NCI-H1092 treated with DMSO at 0.1 percent for 48 hours (cell line): ENCODE measurements around the gene XYLT2.
A peak's percentile ranks its signal among the peaks of the same experiment; 100 is the strongest.
"Not testable (repeated sequence)": the region's sequence is repeated elsewhere in the genome, so short reads cannot be mapped to it uniquely, and the experiment has no call there.

Experiments used
- DNase-seq: peaks from one replicate; lab custom pipeline; 2025; lab: John Stamatoyannopoulos, UW

The XYLT2 gene

DNA sequence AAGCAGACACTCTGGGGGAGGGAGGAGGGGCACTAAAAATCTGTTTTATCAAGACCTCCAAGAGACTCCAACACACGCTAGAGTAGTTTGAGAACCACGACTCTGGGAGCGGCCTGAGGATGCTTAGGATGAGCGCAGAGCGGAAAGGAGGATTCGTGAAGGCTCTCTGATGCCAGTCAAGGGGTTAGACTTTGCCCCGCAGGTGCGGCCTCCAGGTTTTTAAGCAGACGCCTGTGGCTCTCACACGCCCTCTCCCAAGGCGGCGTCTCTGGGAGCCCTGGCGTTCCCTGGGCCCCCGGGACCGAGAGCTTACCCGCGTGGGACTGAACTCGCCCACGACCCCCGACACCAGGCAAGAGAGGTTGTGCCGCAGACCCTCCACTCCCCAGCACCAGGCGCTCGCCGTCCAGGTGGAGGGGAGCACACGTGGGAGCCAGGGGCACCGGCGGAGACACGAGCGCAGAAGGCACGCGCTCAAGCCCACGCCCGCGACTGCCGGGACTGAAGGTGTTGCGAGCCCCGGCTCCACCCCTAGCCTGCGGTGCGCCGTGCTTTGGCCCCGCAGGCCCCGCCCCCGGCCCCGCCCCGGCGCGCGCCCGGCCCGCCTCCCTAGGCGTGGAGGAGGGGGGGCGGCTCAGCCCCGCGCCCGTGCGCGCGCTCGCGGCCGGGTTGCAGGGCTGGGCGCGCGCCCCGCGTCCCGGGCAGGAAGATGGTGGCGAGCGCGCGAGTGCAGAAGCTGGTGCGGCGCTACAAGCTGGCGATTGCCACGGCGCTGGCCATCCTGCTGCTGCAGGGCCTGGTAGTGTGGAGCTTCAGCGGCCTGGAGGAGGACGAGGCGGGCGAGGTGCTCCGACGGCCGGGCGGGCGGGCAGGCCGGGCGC, at the start of gene XYLT2:
XYLT2 (plus strand) TSS at position 695 of the 881 bp plus-strand sequence; CDS start at position 710, 15 bp downstream.
- peak; percentile 59 for DNase-seq

DNA sequence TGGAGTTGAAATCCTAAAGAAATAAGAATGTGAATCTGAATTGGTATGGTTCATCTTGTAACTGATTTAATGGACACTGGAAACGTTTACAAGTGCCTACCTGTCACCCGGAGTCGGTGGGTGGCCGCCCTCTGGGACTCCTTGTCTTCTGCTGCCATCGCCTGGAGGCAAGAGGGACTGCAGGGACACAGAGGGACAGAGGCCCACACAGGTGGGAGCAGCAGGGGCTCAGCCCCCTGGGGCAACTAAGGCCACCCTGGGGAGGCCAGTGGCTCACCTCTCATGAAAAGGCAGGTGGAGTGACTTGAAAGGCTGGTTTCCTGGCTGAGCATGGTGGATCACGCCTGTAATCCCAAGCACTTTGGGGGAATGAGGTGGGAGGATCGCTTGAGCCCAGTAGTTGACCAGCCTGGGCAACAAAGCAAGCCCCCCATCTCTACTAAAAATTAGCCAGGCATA, 48.5 kb upstream of the XYLT2 start:
- DNase-seq = peak; percentile 52

DNA sequence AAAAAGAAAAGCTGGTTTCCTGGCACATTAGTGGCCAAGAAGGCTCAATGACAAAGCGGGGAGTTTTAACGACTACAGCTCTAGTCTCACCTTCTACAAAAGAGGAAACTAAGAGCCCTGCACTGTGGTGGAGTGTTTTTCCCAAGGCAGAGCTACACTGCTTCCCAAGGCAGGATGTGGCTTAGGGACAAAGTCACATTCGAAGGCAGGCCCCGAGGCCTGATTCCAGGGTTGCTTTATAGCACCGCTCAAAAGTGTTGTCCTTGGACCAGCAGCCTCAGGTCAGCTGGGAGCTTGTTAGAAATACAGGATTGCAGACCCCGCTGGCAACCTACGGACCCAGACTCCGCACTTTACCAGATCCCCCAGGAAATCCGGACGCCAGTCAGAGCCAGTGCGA, 47.9 kb upstream of the XYLT2 start:
- DNase-seq = no peak

DNA sequence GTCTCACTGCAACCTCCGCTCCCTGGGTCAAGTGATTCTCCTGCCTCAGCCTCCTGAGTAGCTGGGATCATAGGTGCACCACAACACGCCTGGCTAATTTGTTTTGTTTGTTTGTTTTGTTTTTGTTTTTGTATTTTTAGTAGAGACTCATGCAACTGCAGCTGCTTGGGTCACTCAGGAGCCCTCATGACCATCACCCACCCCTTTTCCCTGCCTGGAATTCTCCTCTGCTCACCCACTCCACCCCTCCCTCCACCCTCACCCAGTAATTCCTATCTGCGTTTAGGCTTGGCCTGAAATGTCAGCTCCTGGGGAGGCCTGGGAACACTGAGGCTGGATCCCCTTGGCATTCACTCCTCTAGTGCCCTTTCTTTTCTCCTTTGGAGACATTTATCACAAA, 46.1 kb upstream of the XYLT2 start:
- DNase-seq = no peak

DNA sequence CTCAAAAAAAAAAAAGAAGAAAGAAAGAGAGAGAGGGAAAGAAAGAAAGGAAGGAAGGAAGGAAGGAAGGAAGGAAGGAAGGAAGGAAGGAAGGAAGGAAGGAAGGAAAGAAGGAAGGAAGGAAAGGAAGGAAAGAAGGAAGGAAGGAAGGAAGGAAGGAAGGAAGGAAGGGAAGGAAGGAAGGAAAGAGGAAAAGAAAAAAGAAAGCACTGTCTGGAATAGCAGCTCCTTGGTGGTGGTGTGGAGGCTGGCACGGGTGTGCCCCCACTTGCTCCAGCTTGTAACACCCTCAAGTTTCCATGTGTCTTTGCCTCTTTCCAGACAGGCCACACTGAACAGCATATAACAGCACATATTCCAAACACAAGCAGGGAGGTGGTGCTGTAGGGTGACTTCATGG, 45.1 kb upstream of the XYLT2 start:
- not testable (repeated sequence) for DNase-seq

DNA sequence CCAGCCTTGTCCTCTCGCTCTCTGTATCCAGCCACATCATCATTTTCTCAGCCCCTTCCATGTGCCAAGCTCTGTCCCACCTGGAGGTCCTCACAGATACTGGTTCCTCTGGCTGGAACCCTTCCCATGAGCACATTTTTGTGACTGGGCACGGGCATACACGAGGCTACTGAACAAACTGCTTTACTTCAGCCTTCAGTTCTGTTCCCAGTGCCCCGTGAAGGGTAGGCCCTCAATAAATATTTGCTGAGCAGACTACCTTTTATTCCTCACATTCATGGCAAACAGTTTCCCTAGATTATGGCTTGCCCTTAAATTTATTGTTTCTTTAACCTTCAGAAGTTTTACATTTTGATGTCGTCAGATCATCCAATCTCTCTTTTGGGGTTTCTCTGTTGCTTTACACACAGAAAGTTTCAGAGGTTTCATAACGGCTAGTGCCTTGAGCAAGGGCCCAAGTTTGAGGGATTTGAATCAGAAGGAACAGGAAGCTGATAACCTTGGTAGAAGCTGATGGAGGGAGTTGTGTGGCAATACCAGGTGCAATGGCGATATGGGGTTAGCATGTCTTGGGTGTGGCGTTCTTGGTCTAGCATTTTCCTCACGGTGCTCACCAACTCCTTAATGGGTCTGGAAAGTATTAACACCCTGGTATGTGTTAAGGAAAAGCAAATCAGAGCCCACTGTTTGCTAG, 43.9 kb upstream of the XYLT2 start:
- DNase-seq = no peak

DNA sequence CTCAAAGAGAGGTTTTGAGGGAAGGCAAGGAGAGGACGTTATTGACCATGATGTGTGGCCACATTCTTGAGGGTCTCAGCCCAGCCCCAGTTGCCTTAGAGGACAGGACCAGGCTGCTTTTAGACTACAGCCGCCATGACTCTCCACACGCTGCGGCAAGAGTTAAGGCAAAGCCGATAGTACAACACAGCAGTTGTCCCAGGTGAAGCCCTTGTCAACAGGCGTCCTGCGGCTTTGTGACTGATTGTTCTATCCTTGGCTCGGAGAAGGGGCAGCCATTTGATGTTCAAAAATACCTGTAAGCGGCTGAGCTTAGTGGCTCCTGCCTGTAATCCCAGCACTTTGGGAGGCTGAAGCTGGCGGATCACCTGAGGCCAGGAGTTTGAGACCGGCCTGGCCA, 42.9 kb upstream of the XYLT2 start:
- no peak for DNase-seq

DNA sequence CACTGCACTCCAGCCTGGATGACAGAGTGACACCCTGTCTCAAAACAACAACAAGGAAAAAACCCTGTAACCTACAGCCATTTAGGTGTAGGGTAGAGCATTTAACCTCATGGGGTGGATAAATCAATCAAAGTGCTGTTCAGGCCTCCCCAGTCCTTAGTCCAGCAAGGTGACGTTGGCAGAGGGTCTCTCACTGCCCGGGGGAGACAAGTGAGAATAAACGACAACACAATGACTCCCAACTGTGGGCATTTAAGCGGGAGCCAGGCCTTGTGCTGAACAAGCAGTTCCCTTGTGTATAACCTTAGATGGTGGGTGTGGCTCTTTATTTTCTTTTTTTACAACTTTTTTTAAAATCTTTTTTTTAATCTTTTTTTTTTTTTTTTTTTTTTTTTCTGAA, 42.3 kb upstream of the XYLT2 start:
- no peak for DNase-seq

DNA sequence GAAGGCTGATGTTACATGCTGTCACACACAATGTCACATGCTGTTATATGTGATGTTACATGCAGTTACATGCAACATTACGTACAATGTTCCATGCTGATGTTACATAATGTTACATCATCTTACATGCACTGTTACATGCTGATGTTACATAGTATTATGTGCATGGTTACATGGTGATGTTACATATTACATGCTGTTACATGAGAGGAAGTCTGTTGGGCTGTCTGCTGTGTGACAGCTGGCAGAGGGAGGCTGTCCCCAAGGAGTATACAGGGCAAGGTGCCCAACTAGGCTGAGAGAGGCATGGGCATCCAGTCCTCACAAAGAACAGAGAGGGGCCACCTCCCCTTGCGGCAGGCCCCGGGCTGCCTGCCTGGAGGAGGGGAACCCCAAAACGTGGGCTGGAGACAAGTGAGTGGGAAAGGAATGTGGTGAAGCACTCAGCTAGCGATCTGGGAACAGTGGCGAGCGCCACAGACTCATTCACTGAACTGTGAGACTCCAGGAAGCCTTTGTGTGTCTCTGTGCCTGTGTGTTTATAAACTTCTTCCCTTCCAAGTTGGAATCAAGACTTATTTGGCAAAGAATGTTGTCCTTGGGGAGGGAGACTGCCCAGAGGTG, 41.0 kb upstream of the XYLT2 start:
- DNase-seq = no peak

DNA sequence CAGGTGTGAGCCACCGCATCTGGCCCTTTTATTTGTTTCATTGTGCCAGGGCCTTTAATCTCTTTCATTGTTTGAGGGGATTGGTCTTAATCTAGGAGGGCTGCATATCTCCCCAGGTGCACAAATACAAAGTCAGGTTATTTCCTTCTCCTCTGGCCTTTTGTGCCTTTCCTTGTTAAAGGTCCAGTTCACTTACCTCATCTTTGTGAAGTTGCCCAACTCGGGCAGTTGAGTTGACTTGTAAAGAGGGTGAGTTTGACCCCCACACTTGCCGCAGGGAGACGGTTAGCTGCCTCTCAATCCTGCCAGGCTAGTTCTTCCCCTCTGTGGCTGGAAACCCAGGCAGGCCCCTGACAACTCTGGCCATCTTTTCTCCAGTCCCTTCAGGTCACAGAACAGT, 38.3 kb upstream of the XYLT2 start:
- no peak for DNase-seq

DNA sequence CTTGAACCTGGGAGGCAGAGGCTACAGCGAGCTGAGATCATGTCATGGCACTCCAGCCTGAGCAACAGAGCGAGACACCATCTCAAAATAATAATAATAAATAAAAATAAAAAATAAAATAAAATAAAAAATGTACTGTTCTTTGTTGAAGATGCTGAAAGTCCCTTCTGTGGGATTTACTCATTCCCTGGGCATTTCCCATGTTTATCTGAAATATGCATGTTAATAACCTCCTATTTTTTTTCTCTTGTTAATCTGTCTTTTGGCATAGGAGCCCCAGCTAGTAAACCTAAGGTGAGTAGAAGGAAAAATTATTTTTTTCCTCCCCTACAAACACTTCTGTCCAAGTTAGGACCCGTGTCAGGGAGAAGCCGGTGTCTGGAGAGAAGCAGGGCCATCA, 37.3 kb upstream of the XYLT2 start:
- no peak for DNase-seq

DNA sequence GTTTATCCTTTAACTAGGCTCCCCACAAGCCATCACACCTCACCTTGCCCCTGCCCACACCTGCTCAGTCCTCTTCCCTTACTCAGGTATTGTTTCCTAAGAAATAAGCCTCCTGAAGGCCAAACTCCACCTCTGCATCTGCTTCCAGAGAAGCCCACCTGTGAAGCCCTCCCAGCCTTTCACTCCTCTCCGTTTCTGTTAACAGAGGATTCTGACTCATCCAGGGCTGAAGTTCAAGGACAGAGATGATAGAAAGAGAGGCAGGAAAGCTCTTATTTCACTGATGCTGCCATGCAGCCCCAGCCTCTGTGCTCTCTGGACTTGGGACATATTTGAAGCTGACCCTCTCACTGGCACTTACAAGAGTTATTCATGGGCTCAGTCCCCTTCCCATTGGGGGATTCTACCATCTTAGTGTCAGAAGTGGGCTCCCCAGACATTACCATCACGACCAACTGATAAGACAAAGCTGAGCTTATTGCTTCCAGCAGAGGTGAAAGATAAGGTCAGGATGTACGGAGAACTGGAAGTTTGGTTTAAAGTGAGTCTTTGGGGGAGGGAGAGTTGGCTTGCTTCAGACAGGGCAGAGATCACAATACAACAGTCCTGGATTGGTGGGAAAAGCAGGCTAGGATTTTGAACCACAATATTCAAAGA, 35.3 kb upstream of the XYLT2 start:
- no peak for DNase-seq

DNA sequence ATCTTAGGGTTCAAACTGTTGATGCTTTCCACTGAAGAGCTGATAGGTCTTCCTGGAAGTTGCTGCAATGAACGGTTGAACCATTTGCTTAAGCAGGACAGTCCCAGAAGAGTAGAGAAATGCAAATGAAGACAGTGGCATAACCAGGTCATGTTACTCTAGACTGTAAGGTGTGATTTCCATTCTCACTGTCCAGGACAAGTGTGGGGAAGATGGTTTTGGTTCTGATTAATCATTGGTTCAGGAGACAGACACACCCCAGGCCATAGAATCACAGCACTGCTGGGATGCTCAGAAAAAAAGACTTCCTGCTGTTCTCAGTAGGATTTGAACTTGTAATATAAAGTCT, 34.8 kb upstream of the XYLT2 start:
- DNase-seq = no peak

DNA sequence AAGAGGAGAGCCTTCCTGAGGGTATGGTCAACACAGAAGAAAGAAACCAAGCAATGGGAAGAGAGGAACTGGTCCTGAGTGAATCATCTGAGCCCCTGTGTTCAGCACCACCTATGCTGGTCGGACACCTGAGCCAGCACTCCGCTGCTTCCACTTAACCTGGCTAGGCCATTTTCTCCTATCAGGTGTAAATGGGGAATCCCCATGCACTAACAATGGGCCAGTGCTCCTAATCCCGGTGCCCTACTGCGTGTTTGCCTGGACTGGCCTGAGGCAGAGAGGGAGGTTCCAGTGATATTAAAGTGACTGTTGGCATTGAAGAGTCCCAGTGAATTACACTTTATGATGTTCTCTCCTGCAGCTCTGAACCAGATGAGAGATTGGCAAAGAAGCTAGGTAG, 34.4 kb upstream of the XYLT2 start:
- no peak for DNase-seq

DNA sequence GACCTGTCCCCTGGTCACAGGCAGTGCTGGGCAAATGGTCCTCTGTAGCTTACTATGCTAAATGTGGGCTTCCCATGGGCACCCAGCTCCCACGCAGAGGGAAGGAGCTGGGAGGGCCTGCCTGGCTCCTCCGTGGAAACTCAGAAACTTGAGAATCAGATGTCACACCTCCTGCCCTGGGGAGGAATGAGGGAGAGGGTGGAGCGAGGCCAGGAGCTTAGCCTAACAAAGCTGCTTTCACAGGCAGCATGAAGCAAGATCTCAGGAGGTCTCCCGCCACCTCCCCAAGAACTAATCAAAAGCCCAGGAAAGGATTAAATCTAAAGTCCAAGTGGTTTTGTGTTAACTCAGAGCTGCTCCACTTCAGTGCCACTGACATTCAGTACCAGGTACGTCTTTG, 33.6 kb upstream of the XYLT2 start:
- no peak for DNase-seq

DNA sequence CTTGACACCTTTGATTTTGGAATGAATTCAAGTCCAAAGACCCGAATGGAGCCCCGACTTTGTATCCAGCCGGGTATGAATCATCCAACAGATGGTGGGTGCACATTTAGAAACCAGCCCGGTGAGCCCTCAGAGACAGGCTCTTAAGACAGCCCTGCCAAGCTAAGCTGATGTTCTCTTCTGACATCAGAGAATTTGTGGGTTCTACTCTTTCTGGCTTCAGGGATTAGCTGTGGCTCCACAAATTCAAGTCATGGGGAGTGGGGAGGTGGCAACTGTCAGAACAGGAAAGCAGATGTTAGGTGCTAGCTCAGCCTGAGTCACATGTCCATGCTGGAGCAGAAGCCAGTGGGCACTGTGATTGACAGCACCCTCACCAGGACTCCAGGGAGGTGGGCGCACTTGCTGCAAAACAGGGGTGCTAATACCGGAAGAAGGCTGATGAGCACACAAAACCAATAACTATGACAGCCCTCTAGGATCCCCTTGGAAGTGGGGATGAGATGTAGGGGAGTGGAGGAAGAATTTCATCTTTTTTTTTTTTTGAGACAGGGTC, 31.4 kb upstream of the XYLT2 start:
- no peak for DNase-seq

DNA sequence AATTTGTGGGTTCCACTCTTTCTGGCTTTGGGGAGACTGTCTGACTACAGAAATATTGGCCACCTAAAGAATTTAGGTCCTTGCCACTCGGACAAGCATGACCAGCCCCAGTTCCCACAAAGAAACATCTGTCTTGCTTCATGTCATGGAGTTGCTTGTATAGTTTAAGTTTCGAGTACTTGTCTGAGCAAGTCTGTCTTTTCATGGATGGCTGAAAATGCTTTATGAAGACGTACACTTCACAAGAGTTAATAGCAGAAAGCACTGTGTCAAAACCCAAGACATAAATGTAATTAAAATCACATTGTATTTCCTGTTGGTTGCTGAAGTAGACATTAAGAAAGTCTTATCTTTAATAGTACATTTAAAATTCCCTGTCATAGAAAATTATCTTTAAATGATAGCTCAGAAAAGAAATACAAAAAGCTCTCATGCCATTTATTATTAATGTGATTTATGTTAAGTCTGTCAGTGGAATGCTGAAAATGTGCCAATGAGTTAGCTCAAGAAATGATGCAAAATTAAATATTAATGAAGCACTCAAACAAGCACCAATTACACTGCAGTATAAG, 29.8 kb upstream of the XYLT2 start:
- DNase-seq = no peak

DNA sequence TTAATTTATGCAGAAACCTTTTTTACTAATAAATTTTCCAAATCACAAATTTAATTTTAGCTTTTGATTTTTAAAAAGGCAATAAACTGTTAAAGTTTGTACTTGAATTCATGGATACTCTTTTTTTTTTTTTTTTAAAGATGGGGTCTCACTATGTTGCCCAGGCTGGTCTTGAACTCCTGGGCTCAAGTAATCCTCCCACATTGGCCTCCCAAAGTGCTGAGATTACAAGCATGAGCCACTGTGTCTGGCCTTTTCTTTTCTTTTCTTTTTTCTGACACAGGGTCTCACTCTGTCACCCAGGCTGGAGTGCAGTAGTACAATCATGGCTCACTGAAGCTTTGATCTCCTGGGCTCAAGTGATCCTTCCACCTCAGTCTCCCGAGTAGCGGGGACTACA, 29.3 kb upstream of the XYLT2 start:
- not testable (repeated sequence) for DNase-seq

DNA sequence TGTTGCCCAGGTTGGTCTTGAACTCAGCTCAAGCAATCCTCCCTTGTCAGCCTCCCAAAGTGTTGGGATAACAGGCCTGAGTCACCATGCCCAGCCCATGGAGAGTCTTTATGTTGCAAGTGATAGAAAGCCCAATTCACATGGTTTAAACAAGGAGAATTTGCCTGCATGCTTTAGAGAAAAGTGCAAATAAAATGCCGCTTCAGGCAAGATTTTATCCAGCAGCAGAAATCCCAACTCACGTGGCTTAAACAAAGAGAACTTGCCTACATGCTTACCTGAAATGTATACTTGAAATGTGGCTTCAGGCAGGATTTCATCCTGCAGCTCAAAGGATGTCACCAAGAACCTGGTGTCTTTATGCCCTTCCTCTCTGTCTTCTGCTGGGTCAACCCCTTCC, 28.8 kb upstream of the XYLT2 start:
- no peak for DNase-seq

DNA sequence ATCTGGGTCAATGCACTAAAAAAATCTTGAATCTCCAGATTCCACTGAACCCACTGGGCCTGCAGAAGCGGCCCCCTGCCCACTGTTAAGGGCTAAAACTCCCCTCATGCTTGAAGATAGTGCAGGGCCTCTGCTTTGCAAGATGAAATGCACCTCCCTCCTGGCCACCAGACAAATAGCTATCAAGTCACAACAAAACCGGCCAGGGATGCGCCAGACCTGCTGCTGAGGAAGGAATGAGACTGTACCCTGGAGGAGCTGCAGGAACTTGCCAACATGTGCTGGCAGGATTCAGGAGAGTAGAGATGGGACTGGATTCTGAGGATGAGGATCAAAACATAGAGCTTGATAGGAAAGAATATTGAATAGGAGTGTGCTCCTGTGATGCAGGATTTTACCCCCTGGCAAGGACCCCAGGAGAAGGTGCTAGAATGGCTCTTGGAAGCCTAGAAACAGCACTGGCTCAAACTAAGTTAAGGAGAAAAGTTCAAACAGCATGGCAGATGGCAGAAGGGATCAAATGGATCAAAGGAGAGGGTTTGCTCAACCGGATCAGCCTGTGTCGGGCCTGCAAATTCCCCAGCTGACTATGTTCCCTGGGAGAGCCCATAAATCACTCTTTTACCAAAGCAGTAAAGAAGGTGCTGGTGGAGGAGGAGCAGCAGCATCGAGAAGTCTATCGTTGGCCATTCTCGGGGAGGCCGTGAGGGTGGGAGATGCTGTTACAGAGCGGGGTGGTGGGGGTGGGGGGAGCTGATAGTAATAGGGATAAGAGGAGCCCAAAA, 27.2 kb upstream of the XYLT2 start:
- DNase-seq = no peak
